Measurements from ENCODE around the gene IFNK. TPM values are rescaled to one million over a fixed set of nuclear protein-coding genes. Genes with fewer than 3 reads are reported as not detected.

The IFNK gene
- total and polyA plus RNA-seq, 12 donors: not detected

DNA sequence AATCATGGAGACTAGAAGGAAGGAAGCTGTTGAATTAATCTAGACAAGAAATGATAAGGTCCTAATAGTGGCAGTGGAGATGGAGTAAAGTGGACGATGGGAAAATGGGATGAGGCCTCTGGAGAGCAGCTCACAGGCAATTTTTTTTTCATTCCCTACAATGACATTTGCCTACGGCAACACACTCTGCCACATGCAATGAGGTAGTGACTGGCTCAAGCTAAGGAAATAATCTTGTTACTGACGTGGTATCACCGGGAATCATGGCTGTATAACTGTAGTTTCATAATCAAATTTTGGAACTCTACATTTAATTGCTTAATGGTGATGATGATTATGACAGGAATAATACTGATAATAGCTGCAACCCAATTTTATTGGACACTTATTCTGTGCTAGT is 17.6 kb downstream of the IFNK start:
- intact Hi-C loops (cut with DNase I): no loop called here
- Histone ChIP-seq H3K27me3 (no peaks in the 10 kb centered on the region), H3K27ac (no peak overlapping the region), H3K4me3 (no peak overlapping the region), H3K4me1 (replicated peaks in 1 of 2) (peaks cover 7 to 27% of the 10 kb centered on the region in 2 donors), H3K36me3 (replicated peaks in 1 of 2) (no peaks in the 10 kb centered on the region), H3K9me3 (replicated peaks in 1 of 3) (no peaks in the 10 kb centered on the region)
- 63 to 96% (median 92%) methylated on average over 4 of the region's 4 CpGs for WGBS, 4 donors
- TF ChIP-seq CTCF (IDR thresholded peaks at IDR 0.05) (no peak), POLR2A (IDR thresholded peaks at IDR 0.05) (no peak)
- no peak for DNase-seq

DNA sequence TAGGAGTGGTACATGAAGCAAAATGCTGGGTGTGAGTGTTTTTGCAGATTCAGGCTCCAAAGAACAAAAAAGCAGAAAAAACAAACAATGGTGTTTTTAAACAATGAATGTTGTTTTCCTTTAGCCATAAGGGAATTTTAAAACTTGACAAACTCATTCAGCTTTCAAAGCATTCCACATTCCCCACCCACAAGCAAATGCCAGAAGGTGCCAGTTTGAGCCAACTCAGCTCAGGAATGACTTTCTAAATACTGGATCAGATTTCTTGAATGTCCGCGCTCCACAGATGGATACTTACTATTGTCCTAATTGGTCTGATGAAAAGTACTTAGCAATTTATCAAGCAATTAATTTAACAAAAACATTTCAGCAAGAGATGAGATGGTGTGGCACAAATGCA is 18.4 kb downstream of the IFNK start:
- DNase-seq: no peak
- Histone ChIP-seq H3K9me3 (replicated peaks in 1 of 3) (no peaks in the 10 kb centered on the region), H3K27me3 (no peaks in the 10 kb centered on the region), H3K4me3 (no peak overlapping the region), H3K36me3 (replicated peaks in 1 of 2) (no peaks in the 10 kb centered on the region), H3K27ac (no peak overlapping the region), H3K4me1 (replicated peaks in 1 of 2) (peaks cover 7 to 34% of the 10 kb centered on the region in 2 donors)
- WGBS, 4 donors: 77 to 91% (median 88%) methylated on average over 2 of the region's 2 CpGs
- TF ChIP-seq CTCF (IDR thresholded peaks at IDR 0.05) (no peak), POLR2A (IDR thresholded peaks at IDR 0.05) (no peak)
- intact Hi-C loops (cut with DNase I): no loop called here

GRCh38 chr9:27545471-27545870 is 21.4 kb downstream of the IFNK start:
- DNase-seq: peak in 1 of 7 donors; percentile 36
- intact Hi-C loops (cut with DNase I): loop anchor here in 1 of 2 donors (5.0 kb wide), 1 partner anchor 213 kb away; no protein-coding TSS in a partner anchor
- no peaks in the 10 kb centered on the region for H3K36me3 ChIP-seq (replicated peaks in 1 of 2)
- H3K4me3 ChIP-seq: no peak overlapping the region
- WGBS, 4 donors: 72 to 77% (median 75%) methylated on average over 3 of the region's 3 CpGs
- TF ChIP-seq POLR2A (IDR thresholded peaks at IDR 0.05): no peak
- no peak for TF ChIP-seq CTCF (IDR thresholded peaks at IDR 0.05)
- peaks cover 1 to 28% of the 10 kb centered on the region in 2 donors for H3K4me1 ChIP-seq (replicated peaks in 1 of 2)
- no peaks in the 10 kb centered on the region for H3K27me3 ChIP-seq
- no peak overlapping the region for H3K27ac ChIP-seq
- H3K9me3 ChIP-seq (replicated peaks in 1 of 3): no peaks in the 10 kb centered on the region

GRCh38 chr9:27548055-27548741 is 24.1 kb downstream of the IFNK start:
- peaks cover 0 to 20% of the 10 kb centered on the region in 2 donors for H3K4me1 ChIP-seq (replicated peaks in 1 of 2)
- H3K9me3 ChIP-seq (replicated peaks in 1 of 3): no peaks in the 10 kb centered on the region
- H3K27me3 ChIP-seq: no peaks in the 10 kb centered on the region
- peaks cover 0 to 5% of the 10 kb centered on the region in 2 donors for H3K36me3 ChIP-seq (replicated peaks in 1 of 2)
- intact Hi-C loops (cut with DNase I): loop anchor here (2.0 to 5.0 kb wide), 2 partner anchors 215 to 216 kb away; no protein-coding TSS in a partner anchor
- WGBS, 4 donors: 26 to 35% (median 32%) methylated on average over 10 of the region's 10 CpGs
- H3K4me3 ChIP-seq: no peak overlapping the region
- no peak for TF ChIP-seq POLR2A (IDR thresholded peaks at IDR 0.05)
- TF ChIP-seq CTCF (IDR thresholded peaks at IDR 0.05): peak in 5 of 6 experiments; percentile 39 to 83 (median 53)
- no peak for DNase-seq
- peak overlapping the region in 1 of 5 donors; percentile 3 for H3K27ac ChIP-seq

All from adrenal gland (tissue), 12 donors.